ENCODE results near the gene NHLRC3. TPM values are rescaled to one million over a fixed set of nuclear protein-coding genes. Genes with fewer than 3 reads are reported as not detected.

Gene NHLRC3
- total and polyA plus RNA-seq, 2 of the 8 experiments (the other 6 are each of a cell fraction or from before 2014, with no cell fraction given) = 13.1 to 16.9 TPM

DNA sequence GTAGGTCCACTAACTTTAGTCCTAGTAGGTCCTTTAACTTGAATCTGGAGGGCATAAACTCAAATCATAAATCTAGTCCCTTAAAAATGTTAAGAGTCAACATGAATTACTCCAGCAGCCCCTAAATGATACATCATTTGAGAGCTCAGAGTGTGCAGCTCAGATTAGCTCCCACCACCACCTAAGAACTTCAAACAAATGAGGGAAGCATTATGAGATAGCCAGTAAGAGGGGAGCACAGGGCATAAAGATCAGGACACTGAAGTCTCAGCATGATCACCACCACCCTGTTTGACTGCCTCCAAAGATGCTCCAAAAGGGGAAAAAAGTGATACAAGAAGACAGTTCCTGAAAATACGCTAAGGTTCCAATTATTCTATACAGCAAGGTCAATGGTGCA lies 6.1 kb upstream of the NHLRC3 start (continued):
- TF ChIP-seq POLR2AphosphoS5 (IDR thresholded peaks at IDR 0.05; ENCODE audit: low read depth, low read length) (no peak), JUND (IDR thresholded peaks at IDR 0.05; ENCODE audit: low read length) (no peak), EP300 (IDR thresholded peaks at IDR 0.05; ENCODE audit: borderline replicate concordance in 1 of 2, low read depth in 2 of 2, low read length in 2 of 2) (no peak), BACH1 (IDR thresholded peaks at IDR 0.05; ENCODE audit: low read length) (no peak)
- TF ChIP-seq, protein P1, sequence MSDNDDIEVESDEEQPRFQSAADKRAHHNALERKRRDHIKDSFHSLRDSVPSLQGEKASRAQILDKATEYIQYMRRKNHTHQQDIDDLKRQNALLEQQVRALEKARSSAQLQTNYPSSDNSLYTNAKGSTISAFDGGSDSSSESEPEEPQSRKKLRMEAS (IDR thresholded peaks at IDR 0.05) = no peak
